NCI-H1092 treated with DMSO at 0.1 percent for 48 hours (cell line): Measurements from ENCODE around the gene XRCC1.
"Not testable (repeated sequence)": the region's sequence is repeated elsewhere in the genome, so short reads cannot be mapped to it uniquely, and the experiment has no call there.

ENCODE experiments used
- DNase-seq: peaks from one replicate; lab custom pipeline; 2025; lab: John Stamatoyannopoulos, UW

XRCC1 gene

DNA sequence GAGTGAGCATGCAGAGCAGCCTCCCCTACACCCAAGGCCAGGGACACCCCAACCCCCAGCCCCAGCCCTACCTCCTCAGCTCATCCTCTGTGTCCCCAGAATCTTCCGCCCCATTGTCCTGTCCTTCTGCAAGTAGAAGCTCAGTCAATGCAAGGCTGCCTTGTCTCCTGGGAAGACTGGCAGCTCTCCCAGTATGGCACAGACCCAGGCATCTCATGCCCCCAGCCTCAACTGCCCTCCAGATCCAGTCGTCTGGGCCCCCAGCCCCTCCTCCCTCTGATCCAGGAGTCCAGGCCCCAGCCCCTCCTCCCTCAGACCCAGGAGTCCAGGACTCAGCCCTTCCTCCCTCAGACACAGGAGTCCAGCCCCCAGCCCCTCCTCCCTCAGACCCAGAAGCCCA, 29.3 kb downstream of the XRCC1 start:
- no peak for DNase-seq

DNA sequence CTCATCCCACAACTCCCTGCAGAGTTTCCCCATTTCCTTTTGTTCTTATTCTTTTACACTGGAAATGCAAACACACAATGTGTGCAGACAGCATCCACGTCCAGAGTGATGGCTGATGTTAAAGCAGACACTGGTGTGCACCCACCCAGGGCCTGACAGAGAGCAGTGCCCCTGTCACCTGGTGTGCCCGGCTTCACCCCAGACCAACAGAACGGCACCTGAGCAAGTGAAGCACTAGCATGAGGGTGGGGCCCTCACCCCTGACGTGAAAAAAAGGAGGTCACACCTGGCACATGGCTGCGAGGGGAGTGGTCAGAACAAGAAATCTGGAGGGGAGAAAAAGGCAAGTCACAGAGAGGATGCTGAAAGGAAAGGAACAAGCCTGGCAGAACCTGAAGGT, 30.1 kb downstream of the XRCC1 start:
- no peak for DNase-seq

DNA sequence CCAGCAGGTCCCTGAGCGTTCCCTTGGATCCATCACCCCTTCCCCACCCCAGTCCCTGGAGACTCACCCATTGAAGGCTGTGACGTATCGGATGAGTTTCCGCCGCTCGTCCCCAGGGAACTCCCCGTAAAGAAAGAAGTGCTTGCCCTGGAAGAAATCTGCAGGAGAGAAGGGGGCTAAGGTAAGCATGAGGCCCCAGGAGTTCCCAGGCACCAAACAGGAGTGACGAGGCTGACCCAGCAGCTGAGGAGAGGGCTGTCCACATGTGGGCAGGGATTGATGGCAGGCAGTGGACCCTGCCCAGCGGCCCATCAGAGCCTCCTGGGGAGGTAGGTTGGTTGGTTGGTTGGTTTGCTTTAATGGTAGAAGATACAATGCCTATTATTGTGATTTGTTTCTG, 31.2 kb downstream of the XRCC1 start:
- no peak for DNase-seq

DNA sequence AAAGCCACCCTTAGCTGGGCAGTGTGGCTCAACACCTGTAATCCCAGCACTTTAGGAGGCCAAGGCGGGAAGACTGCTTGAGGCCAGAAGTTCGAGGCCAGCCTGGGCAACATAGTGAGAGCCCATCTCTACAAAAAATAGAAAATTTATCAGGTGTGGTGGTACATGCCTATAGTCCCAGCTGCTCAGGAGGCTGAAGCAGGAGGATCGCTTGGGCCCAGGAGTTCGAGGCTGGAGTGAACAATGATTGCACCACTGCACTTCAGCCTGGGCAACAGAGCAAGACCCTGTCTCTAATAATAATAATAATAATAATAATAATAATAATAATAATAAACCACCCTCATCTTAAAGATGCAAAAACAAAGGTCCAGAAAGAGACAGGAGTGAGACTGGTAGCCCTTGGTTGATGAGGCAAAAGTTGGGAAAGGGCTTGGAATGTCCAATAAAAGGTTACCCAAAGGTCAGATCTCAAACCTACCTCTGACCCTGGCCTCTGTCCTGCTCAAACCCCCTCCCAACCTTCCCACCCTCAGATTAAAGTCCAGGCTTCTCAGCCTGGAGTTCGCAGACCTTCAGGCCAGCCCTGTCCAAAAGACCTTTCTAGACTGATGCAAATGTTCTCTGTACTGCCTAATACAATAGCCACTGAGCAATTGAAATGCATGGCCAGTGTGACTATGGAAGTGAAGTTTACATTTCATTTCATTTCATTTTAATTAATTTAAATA, 33.2 kb downstream of the XRCC1 start:
- no peak for DNase-seq

DNA sequence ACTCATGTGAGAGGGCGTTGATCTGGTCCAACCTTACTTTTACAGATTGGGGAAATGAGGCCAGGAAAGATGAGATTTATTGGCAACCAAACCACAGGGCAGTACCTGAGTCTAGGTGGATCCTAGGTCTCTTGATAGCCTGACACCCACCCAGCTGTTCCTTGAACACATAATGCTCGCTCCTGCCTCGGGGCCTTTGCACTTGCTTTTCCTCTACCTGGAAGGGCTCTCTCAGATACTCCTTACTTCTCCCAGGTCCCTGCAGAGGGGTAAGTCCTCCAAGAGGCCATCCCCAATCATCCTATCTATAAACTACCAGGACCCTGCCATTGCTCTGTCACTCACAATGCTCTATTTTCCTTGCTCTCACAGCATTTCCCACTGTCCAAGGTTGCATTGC, 34.9 kb downstream of the XRCC1 start:
- no peak for DNase-seq

DNA sequence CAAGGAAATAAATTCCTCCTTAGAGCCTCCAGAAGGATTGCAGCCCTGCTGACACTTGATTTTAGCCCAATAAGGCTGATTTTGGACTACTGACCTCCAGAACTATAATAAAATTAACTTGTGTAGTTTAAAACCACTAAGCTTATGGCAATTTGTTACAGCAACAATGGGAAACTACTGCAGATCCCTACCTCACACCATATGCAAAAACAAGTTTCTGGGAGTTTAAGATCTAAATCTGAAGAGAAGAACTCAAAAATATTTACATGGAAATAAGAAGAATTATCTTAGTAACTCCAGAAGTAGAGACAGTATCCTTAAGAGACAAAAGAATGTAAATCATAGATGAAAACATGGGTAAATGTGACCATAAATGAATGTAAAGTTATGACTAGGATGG, 36.4 kb downstream of the XRCC1 start:
- DNase-seq: no peak

DNA sequence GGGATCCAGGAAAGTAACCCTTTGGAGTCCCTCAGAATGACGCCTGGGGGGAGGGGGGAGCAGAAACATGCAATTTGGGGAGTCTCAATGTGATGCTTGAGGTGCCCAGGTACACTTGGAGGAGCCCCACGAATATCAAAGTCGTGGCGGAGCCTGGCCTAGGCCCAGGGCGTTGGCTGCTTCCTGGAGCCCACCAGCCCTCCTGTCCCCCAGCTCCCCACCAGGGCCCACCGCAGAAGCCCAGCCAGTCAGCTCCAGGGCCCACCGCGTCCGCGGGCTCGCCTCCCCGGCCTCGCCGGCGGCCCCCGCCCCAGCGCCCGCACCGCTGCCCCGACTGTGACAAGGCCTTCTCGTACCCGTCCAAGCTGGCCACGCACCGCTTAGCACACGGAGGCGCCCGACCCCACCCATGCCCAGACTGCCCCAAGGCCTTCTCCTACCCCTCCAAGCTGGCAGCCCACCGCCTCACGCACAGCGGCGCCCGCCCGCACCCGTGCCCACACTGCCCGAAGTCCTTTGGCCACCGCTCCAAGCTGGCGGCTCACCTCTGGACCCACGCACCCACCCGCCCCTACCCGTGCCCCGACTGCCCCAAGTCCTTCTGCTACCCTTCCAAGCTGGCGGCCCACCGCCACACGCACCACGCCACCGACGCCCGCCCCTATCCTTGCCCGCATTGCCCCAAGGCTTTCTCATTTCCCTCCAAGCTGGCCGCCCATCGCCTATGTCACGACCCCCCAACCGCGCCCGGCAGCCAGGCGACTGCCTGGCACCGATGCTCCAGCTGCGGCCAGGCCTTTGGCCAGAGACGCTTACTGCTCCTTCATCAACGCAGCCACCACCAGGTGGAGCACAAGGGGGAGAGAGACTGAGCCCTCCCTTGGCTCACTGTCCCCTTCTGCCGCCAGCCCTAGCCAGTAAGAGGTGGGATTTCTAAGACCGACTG, 40.2 kb downstream of the XRCC1 start:
- DNase-seq: no peak

DNA sequence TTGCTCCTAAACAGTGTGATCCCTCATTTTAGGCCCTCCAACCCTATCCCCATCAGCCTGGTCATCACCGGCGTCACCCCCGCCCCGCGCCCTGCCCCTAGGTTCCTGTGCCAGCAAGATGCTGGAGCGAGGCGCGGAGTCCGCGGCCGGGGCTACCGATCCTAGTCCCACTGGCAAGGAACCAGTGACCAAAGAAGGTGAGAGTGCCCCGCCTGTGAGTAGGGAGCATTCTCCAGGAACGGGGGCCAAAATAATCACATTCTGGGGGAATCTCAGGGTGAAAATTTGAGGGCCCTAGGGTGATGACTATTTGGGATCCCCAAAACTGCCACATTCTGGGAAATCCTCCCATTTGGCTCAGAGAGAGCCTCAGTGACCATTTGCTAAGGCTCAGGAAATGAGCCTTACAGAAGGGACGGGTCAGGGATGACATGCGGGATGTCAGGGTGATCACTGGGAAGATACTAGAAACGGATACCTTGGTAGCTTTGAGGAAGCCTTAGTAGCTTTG, 41.0 kb downstream of the XRCC1 start:
- no peak for DNase-seq

DNA sequence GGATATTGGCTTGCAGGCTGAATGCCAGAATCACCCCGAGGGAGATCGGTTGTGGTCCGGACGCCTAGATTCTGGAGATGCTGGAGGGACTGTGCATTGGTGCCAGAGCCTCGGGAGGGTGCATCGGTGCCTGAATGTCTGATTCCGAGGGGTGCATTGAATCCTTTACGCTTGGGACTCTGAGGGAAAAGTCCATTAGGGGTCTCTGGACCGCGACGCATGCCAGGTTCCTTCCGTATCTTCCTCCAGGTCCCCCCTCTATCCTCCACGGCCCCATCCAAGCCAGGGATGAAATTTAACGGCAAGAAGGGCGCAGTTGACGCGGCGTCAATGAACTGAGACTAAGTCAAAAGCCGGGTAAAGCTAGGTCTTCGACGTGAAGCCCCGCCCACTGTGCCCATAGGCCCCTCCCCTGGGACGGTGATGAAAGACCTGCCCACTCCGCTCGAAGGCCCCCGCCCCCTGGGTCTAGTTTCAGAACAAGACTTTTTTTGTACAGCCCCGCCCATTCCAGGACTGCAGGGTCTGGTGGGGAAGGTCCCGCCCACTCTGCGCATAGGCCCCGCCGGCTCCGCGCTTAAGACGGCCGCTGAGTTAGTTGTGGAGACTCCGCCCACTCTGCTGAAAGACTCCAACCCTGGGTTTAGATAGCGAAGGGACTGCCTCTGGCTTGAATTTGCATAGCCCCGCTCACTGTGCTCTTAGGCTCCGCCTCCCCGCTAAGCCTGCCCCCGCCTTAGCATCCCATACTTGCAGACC, 41.6 kb downstream of the XRCC1 start:
- peak; percentile 75 for DNase-seq

DNA sequence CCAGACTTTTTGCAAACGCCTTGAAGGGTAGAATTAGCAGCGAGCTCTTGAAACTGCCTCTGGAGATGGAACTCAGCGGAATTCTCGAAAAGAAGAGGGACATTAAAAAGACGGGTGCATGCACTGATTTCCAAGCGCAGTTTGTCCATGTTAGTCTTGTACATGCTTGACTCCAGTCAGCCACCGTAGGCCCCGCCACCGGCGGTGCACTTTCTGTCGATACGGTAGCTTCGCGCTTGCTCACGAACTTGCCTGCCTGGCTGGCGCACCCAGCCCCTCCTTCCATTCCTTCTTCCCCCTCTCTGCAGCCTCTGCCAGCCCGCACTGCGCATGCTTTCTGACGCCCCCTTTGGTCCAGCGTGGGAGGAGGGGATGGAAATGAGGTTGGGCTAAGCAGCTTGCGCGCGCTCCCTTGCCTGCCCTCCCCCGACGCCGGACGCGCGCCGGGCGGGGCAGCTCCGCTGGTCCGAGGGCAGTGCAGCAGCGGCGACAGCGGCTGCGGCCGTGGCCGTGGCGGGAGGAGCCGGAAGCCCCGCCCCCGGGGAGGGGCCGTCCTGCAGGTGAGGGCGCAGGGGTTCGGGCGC, 42.3 kb downstream of the XRCC1 start, which contains the start of gene ZNF575:
ZNF575 (plus strand) TSS at position 227 of the 584 bp plus-strand sequence. CDS start 1,235 bp downstream, outside the sequence.
- DNase-seq: peak; percentile 83

DNA sequence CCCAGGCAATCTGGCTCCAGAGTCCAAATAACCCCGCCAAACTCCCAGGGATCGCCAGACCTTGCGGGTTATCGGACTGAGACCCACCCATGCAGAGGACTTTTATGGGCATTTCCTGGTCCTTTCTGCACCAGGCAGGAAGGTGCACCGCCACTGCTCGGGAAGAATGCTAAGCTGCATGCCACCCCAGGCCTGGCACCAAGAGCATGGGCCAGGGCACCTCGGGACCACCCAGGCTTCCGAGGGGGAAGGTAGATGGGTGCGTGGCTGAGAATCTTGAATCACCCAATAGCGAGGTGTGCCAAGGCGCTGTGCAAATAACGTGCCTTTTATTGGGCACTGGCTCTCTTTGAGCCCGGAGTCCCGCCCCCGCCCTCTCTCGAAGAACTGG, 42.8 kb downstream of the XRCC1 start:
- peak; percentile 61 for DNase-seq

DNA sequence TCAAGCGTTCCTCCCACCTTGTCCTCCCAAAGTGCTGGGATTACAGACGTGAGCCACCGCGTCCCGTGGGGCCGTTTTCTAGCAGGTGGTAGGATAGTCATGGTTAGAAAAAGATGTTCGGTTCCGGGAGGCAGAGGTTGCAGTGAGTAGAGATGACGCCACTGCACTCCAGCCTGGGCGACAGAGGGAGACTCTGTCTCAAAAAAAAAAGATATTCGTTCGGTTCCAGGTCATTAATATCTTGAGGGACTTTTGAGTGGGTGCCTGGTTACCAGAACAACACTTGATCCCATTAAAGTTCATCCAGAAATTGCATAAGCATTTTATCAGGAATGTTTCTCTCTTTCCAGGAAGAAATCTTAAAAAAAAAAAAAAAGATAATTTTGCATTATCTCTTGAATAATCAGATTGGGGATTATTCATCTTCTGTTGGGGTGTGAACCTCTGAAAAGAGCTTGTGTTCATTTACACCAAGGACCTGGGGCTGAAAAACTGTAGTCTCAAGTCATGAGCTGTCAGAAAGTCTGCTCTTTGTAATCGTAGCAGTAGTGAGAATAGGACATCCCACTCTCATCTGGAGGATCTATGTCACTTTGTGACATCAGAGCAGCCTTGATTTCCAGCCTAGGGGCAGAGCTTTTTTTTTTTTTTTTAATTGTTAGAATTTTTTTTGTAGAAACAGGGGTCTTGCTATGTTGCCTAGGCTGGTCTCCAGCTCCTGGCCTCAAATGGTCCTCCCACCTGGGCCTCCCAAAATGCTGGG, 47.3 kb downstream of the XRCC1 start:
- DNase-seq: peak; percentile 26

DNA sequence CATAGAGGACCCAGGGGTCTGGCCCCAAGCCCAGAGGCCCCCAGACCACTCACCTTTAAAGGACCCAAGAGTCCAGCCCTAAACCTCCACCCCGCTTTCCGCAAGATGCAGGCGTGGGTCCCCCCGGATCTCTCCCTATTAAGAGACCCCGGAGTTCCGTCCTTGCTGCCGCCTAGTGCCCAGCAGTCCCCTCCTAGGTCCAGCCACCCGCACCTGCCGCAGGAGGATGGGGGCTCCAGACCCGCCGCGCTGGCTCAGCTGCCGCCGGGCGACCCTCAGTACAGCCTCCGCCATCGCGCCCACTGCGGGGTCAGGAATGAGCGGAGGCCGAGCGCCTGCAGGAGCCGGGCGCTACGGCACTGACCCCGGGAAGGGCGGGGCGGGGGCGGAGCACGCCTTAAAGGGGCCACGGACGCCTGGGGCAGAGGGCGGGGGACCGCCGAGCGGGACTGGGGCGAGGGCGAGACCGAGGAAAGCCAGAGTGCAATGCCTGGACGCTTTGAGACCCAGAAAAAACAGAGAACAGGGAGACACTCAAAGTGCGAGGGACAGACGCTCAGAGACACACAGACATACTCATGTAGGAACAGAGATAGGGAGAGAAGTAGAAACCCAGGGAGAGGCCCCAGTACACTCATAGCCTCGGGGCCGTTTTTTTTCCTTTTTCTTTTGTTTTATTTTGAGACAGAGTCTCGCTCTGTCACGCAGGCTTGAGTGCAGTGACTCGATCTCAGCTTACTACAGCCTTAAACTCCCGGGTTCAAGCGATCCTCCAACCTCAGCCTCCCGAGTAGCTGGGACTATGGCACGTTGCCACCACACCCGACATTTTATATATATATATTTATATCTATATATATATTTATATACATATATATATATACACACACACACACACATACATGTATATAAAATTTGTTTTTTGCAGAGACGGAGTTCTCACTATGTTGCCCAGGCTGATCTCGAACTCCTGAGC, 48.2 kb downstream of the XRCC1 start, which contains the start of gene ETHE1:
ETHE1 (minus strand) TSS at position 318 of the 976 bp plus-strand sequence; CDS start at position 294, 24 bp downstream.
- peak; percentile 11 for DNase-seq

DNA sequence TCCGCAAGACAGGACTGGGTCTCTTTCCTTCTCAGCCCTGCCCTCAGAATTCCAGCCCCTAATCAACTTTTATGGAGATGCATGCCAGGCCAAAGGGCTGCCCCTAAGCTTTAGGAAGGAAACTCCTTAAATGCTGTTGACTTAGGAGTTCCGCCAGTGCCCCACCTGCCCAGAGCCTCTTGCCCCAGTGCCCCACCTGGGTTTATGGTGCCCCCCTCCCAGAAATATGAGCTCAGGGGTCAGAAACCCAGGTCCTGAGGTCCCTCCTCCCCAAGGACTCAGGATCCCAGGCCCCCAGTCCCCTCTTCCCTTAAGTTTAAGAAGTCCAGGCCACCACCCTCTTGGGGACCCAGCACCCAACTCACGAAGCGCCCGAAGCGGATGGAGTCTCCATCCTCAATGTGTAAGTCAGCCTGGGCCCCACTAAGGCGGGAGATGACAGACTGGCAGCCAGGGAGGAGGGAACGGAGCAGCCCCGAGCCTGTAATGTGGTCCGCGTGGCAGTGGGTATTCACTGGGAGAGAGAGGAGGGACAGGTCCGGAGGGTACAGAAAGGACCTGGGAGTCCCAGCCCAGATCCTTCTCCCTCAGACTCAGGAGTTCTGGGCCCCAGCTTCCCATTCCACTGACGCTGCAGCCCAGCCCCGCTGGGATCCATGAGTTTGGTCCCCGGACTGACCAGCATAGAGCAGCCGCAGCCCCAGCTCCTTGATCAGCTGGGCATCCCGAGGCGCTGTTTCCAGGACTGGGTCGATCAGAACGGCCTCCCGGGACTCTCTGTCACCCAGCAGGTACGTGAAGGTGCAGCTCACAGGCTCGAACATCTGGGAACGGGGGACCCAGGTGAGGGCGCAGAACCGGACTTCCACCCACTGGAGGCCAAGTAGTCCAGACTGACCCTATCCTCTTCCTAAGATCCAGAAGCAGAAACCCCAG, 49.2 kb downstream of the XRCC1 start:
- no peak for DNase-seq

DNA sequence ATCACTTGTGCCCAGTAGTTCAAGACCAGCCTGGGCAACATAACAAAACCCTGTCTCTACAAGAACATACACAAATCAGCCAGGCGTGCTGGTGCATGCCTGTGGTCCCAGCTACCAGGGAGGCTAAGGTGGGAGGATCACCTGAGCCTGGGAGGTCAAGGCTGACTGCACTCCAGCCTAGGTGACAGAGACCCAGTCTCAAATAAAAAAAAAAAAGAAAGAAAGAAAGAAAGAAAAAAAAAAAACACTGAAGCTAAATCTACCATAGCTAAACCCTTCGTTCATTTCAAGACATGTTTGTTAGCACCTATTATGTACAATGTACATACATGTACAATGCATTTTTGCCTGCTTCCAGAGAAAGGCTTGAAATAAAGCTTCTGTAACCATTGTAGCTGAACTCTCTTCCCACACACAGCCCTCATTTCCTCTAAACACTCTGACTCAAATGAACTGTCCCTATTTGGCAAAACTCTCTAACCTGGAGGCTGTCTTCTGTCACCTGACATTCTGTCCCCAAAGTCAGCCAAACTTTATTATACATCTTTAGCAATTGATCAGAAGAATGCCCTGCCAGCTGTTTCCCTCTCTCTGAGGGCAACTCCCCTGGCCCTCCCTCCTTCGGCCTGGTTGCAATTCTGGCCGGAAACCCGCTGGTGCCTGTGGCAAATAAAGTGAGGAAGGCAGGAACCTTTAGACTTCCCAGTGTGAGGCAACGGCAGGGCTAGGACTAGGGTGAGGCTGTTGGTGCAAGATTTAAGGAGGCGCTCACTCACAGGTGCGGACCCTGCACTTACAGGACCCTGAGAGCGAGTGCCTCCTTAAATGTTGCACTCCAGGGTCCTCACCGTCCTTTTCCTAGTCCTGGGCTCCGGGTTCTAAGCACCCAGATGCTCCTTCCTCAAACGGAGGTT, 50.1 kb downstream of the XRCC1 start:
- no peak for DNase-seq

DNA sequence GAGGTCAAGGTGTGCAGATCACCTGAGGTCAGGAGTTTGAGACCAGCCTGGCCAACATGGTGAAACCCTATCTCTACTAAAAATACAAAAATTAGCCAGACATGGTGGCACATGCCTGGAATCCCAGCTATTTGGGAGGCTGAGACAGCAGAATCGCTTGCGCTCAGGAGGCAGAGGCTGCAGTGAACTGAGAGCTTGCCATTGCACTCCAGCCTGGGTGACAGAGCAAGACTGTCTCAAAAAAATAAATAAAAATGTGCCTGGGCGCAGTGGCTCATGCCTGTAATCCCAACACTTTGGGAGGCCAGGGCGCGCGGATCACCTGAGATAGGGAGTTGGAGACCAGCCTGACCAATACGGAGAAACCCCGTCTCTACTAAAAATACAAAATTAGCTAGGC, 51.6 kb downstream of the XRCC1 start:
- DNase-seq: not testable (repeated sequence)

DNA sequence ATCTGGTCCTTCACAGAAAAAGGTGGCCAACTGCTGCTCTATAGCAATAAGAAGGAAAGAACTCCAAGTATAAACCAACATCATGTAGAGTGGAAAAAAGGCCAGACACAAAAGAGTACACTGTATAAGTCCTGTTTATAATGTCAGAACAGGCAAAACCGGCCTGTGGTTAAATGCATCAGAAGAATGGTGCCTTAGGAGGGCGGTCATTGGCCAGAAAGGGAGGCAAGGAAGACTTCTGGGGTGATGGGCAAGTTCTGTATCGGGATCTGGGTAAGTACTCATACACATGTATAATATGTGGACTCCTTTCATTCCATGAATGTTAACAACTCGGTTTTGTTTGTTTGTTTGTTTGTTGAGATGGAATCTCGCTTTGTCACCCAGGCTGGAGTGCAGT, 52.4 kb downstream of the XRCC1 start:
- no peak for DNase-seq
